Neural crest cell (in vitro differentiated cells): ENCODE results near the gene OPN4. TPM values are rescaled to one million over a fixed set of nuclear protein-coding genes. Genes with fewer than 3 reads are reported as not detected.
A peak's percentile ranks its signal among the peaks of the same experiment; 100 is the strongest.

ENCODE experiments used
- DNase-seq: peaks from one replicate; pipeline ENCODE4 v3.0.0; 2021; ENCODE audit warnings: low read depth, mixed read lengths, low spot score
- H3K27ac Mint-ChIP-seq: one replicate; pipeline ENCODE4 v1.8.0; 2021; ENCODE audit warnings: mild to moderate bottlenecking, mixed read lengths; ENCODE audit not compliant: unreplicated experiment
- H3K27me3 Mint-ChIP-seq: 2 replicates; pipeline ENCODE4 v1.8.0; 2021; ENCODE audit warnings: low read depth, mild to moderate bottlenecking, mixed read lengths
- H3K36me3 Mint-ChIP-seq: 2 replicates; pipeline ENCODE4 v1.8.0; 2021; ENCODE audit warnings: low read depth, mild to moderate bottlenecking, mixed read lengths
- H3K4me1 Mint-ChIP-seq: 2 replicates; pipeline ENCODE4 v1.8.0; 2021; ENCODE audit warnings: mixed read lengths
- H3K4me3 Mint-ChIP-seq: one replicate; pipeline ENCODE4 v1.8.0; 2021; ENCODE audit warnings: mild to moderate bottlenecking, mixed read lengths
- H3K9me3 Mint-ChIP-seq: 2 replicates; pipeline ENCODE4 v1.8.0; 2021; ENCODE audit warnings: mixed read lengths
- total RNA-seq: library from RNA; stranded (reverse); gene quantifications from 2 replicates; pipeline ENCODE4 v1.2.1, GENCODE V29; 2021
- TF ChIP-seq, protein P1 (sequence below): fragments of 200-600 bp; sonication (generic); conservative IDR thresholded peaks from 2 replicates; pipeline ENCODE4 v1.5.0; 2021; ENCODE audit warnings: antibody characterized with exemption, mild to moderate bottlenecking

The OPN4 gene
- total RNA-seq, 1 donor from 2014 or later = not detected

DNA sequence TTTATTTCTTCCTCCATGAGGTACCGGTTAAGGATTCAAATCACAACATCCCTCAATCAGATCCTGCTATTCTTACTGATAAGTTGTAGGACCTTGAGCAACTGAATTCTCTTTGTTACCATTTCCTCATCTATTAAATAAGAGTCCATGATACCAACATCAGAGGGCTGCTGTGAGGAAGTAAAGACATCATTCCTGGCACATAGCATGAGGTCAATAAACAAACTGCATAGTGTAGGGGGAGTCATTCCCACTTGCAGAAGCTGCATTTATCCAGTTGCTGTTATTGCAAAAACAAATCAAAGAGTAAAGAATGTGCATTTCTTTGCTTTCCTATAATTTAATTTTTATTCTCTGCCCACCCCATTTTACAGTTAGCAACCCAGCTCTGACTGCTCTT lies 50.8 kb downstream of the OPN4 start:
- Mint-ChIP-seq H3K27me3 (no peaks in the 10 kb centered on the region), H3K36me3 (no peaks in the 10 kb centered on the region), H3K4me3 (no peak overlapping the region), H3K9me3 (no peaks in the 10 kb centered on the region), H3K4me1 (no peaks in the 10 kb centered on the region), H3K27ac (no peak overlapping the region)
- DNase-seq = no peak
- TF ChIP-seq, protein P1, sequence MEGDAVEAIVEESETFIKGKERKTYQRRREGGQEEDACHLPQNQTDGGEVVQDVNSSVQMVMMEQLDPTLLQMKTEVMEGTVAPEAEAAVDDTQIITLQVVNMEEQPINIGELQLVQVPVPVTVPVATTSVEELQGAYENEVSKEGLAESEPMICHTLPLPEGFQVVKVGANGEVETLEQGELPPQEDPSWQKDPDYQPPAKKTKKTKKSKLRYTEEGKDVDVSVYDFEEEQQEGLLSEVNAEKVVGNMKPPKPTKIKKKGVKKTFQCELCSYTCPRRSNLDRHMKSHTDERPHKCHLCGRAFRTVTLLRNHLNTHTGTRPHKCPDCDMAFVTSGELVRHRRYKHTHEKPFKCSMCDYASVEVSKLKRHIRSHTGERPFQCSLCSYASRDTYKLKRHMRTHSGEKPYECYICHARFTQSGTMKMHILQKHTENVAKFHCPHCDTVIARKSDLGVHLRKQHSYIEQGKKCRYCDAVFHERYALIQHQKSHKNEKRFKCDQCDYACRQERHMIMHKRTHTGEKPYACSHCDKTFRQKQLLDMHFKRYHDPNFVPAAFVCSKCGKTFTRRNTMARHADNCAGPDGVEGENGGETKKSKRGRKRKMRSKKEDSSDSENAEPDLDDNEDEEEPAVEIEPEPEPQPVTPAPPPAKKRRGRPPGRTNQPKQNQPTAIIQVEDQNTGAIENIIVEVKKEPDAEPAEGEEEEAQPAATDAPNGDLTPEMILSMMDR = no peak

DNA sequence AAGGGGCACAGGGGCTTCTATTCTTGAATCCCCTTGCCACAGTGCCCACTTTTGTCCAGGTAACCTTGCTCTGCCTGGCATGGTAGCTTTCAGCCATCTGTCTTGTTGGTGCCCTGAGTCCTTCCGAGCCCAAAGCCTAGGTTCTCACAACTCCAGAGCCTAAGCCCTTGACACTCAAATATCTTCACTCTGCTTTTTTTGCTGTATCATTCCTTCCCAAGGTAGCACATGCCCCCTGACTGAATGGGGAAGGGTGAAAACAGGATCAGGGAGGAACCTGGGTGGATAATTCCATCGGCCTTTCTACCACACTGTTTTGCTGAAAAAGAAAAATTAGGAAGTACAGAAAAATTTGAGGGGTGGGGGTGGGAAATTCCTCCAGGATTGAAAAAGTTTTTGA lies 51.6 kb downstream of the OPN4 start:
- H3K27ac Mint-ChIP-seq = no peak overlapping the region
- no peaks in the 10 kb centered on the region for H3K9me3 Mint-ChIP-seq
- H3K27me3 Mint-ChIP-seq = no peaks in the 10 kb centered on the region
- H3K4me1 Mint-ChIP-seq = peaks cover 5% of the 10 kb centered on the region
- H3K36me3 Mint-ChIP-seq = no peaks in the 10 kb centered on the region
- TF ChIP-seq, protein P1 = no peak
- H3K4me3 Mint-ChIP-seq = no peak overlapping the region
- no peak for DNase-seq

DNA sequence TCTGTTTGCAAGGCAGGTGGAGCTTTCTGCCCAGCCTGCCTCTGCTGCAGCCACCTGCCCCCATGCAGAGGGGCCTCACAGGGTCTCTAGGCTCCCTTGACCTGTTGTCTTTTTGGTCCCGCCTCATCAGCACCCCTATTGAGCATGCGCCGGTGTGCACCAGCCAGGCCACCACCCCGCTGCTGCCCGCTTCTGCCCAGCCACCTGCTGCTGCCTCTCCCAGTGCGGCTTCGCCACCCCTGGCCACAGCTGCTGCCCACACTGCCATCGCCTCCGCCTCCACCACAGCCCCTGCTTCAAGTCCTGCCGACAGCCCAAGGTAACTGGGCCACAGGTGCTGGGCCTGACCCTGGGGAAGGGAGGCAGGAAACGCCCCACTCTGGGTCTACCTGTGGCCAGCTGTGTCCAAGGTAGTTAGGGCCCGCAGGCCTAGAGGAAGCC lies 52.1 kb downstream of the OPN4 start:
- Mint-ChIP-seq H3K27ac (no peak overlapping the region), H3K27me3 (no peaks in the 10 kb centered on the region), H3K9me3 (no peaks in the 10 kb centered on the region), H3K36me3 (no peaks in the 10 kb centered on the region), H3K4me3 (no peak overlapping the region), H3K4me1 (peaks cover 7% of the 10 kb centered on the region)
- TF ChIP-seq, protein P1 = no peak
- DNase-seq = no peak

DNA sequence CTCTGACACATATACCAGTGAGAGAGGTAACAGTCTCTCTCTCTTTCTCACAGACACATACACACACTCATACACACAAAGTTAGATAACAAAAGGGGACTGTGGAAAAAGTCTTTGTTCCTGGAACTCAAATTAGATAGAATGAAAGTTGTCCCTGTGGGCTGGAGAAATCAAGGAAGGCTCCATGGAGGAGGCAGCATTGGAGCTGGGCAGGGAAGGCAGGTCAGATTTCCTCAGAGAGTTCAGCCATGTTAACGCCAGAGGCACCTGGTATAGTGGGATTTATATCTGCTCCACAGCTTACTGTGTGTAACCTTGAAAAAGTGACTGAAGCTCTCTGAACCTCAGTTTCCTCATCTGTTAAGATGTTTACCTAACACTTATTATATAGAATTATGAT lies 52.6 kb downstream of the OPN4 start:
- peaks cover 7% of the 10 kb centered on the region for H3K4me1 Mint-ChIP-seq
- peak overlapping the region; percentile 40 for H3K4me3 Mint-ChIP-seq
- H3K27me3 Mint-ChIP-seq = no peaks in the 10 kb centered on the region
- H3K27ac Mint-ChIP-seq = no peak overlapping the region
- TF ChIP-seq, protein P1 = no peak
- no peaks in the 10 kb centered on the region for H3K36me3 Mint-ChIP-seq
- DNase-seq = no peak
- no peaks in the 10 kb centered on the region for H3K9me3 Mint-ChIP-seq

DNA sequence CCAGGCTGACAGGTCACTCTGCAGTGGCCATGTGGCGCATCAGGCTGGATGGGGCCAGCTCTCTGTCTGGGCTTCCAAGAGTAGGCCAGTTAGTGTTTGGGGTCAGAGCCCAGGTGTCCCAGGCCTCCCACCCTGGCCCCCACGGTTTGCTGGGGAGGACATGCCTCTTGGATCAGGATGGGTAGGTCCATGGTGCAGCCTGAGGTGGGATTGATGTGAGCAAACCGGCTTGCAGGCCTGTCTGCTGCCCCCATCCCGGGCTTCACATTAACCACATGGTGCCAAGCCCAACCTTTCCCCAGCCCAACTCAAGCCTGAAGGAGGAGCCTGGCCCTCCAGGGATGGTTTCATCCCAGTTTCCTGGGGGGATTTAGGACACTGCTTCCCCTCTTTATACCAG lies 53.2 kb downstream of the OPN4 start:
- TF ChIP-seq, protein P1 = no peak
- Mint-ChIP-seq H3K27me3 (no peaks in the 10 kb centered on the region), H3K9me3 (no peaks in the 10 kb centered on the region), H3K4me3 (no peak overlapping the region), H3K27ac (no peak overlapping the region), H3K4me1 (peaks cover 11% of the 10 kb centered on the region), H3K36me3 (no peaks in the 10 kb centered on the region)
- DNase-seq = no peak
